SK-N-SH (cell line): ENCODE results near the gene IL17RE.

Experiments used
- CHD2 ChIP-seq: fragments of 150-350 bp; IDR thresholded peaks from 2 replicates; pipeline ENCODE4 v1.6.1; 2018; ENCODE audit warnings: low read length; ENCODE audit not compliant: partially characterized antibody
- CTCF ChIP-seq: fragments of 200-600 bp; sonication (generic); IDR thresholded peaks from 2 replicates; pipeline ENCODE4 v1.6.1; 2017; ENCODE audit warnings: antibody characterized with exemption, mild to moderate bottlenecking, moderate library complexity
- FOXJ3 ChIP-seq: sonication (generic); formaldehyde crosslinking; IDR thresholded peaks from 2 replicates; pipeline ENCODE4 v1.5.1; 2020; ENCODE audit warnings: mild to moderate bottlenecking, missing genetic modification reagents
- FOXM1 ChIP-seq: IDR thresholded peaks from 2 replicates; pipeline ENCODE4 v1.4.0; 2012; ENCODE audit warnings: low read depth, mild to moderate bottlenecking
- GABPA ChIP-seq: IDR thresholded peaks from 2 replicates; pipeline ENCODE4 v1.4.0; 2012; ENCODE audit warnings: low read depth, mild to moderate bottlenecking
- POLR2AphosphoS5 ChIP-seq: IDR thresholded peaks from 2 replicates; pipeline ENCODE4 v1.6.1; 2012; ENCODE audit warnings: low read depth, low read length
- SIN3A ChIP-seq: IDR thresholded peaks from 2 replicates; pipeline ENCODE4 v1.6.1; 2012; ENCODE audit warnings: low read depth, mild to moderate bottlenecking, low read length, moderate library complexity, borderline replicate concordance
- TAF1 ChIP-seq: IDR thresholded peaks from 2 replicates; pipeline ENCODE4 v1.6.1; 2012; ENCODE audit warnings: low read depth, mild to moderate bottlenecking, low read length, moderate library complexity, borderline replicate concordance
- TCF12 ChIP-seq: IDR thresholded peaks from 2 replicates; pipeline ENCODE4 v1.4.0; 2012
- YY1 ChIP-seq: IDR thresholded peaks from 2 replicates; pipeline ENCODE4 v1.4.0; 2012; ENCODE audit warnings: low read depth, mild to moderate bottlenecking
- ZBTB33 ChIP-seq: IDR thresholded peaks from 2 replicates; pipeline ENCODE4 v1.4.0; 2012; ENCODE audit warnings: low read depth, borderline replicate concordance

- TF ChIP-seq CHD2 = no peak
- no peak for TF ChIP-seq CTCF
- TF ChIP-seq TAF1 = no peak
- no peak for TF ChIP-seq FOXJ3 (CRISPR knock-in tag)
- no peak for TF ChIP-seq GABPA
- TF ChIP-seq POLR2AphosphoS5 = no peak
- TF ChIP-seq FOXM1 = no peak
- TF ChIP-seq YY1 = no peak
- TF ChIP-seq ZBTB33 = no peak
- TF ChIP-seq SIN3A = no peak
- no peak for TF ChIP-seq TCF12
Measured at GRCh38 chr3:9942934-9943690, 40.5 kb downstream of the IL17RE start.
